ENCODE results near the gene LINC01488. TPM values are rescaled to one million over a fixed set of nuclear protein-coding genes. Genes with fewer than 3 reads are reported as not detected.
A peak's percentile ranks its signal among the peaks of the same experiment; 100 is the strongest.

LINC01488 gene
- total RNA-seq, 1 donor from 2014 or later: not detected

DNA sequence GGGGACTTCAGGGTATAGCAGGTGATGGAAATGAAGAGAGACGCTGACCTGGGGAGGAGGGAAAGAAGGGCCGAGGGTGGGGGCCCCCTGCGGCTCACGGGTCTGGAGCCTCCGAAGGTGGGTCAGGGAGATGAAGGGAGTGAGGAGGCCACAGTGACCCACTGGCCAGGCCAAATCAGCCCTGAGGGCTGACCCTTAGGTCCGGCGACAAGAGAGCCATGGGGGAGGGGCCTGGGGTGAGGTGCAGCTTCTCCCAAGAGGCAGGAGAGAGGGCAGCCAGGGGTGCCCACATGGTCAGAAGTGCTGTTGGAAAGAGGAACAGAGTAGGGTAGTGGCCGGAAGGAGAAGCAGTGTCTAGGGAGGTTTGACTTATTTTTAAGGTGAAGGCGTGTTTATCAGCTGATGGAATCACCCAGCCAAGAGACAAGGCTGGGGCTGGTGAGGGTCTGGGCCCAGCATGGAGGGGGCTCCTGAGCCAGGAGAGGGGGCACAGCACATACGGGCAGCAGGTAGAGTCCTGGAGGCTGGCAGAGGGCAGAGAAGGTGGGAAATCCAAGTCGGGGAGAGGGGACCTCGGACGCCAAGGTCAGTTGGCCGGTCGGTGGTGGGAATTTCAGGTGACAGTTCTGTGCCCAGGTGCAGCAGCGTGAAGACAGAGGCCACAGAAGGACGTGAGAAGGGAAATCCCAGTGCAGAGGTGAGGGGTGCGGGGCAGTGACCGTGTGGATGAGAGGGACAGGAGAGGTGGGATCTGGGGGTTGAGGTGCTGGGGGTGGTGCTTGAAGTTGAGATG is 49.0 kb downstream of the LINC01488 start:
- Histone ChIP-seq H3K36me3 (no peaks in the 10 kb centered on the region), H3K4me1 (no peaks in the 10 kb centered on the region), H3K4me3 (no peak overlapping the region), H3K9me3 (no peaks in the 10 kb centered on the region), H3K27me3 (no peaks in the 10 kb centered on the region), H3K27ac (no peak overlapping the region)
- DNase-seq (ENCODE audit: low spot score in 2 of 2): peak in 1 of 2 donors; percentile 62
- TF ChIP-seq, protein P1, sequence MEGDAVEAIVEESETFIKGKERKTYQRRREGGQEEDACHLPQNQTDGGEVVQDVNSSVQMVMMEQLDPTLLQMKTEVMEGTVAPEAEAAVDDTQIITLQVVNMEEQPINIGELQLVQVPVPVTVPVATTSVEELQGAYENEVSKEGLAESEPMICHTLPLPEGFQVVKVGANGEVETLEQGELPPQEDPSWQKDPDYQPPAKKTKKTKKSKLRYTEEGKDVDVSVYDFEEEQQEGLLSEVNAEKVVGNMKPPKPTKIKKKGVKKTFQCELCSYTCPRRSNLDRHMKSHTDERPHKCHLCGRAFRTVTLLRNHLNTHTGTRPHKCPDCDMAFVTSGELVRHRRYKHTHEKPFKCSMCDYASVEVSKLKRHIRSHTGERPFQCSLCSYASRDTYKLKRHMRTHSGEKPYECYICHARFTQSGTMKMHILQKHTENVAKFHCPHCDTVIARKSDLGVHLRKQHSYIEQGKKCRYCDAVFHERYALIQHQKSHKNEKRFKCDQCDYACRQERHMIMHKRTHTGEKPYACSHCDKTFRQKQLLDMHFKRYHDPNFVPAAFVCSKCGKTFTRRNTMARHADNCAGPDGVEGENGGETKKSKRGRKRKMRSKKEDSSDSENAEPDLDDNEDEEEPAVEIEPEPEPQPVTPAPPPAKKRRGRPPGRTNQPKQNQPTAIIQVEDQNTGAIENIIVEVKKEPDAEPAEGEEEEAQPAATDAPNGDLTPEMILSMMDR (IDR thresholded peaks at IDR 0.05): no peak
- intact Hi-C loops (cut with DNase I): no loop called here

DNA sequence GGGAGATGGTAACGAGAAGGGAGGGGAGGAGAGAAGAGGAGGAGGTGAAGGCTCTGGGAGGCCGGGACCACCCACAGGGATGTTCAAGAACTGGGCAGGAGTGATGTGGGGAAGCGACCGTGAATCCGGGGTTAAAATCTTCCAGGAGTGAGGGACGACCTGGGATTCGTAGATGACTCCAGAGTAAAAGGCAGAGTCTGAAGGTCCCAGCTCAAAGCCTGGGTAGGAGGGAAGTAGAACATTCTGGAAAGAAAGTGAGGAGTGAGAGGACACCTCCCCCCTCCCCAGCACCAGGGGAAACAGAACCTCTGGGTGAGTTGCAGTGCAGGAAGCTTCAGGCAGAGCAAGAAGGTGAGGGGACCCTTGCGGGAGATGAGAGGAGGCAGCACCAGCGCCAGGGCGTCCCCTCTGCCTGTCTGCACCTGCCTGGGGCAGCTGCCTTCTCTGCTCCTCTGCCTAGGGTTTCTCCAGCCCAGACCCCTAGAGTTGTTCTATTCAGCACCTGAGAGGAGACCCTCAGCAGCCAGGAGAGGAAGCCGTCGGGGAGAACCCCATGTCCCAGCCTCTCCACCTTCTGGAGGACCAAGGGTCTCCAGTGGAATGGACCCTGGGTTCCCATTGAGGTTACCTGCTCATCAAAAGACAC is 49.7 kb downstream of the LINC01488 start:
- Histone ChIP-seq H3K27ac (no peak overlapping the region), H3K36me3 (no peaks in the 10 kb centered on the region), H3K27me3 (no peaks in the 10 kb centered on the region), H3K4me3 (no peak overlapping the region), H3K9me3 (no peaks in the 10 kb centered on the region), H3K4me1 (no peaks in the 10 kb centered on the region)
- no peak for DNase-seq (ENCODE audit: low spot score in 2 of 2)
- TF ChIP-seq, protein P1 (IDR thresholded peaks at IDR 0.05): no peak
- intact Hi-C loops (cut with DNase I): no loop called here

DNA sequence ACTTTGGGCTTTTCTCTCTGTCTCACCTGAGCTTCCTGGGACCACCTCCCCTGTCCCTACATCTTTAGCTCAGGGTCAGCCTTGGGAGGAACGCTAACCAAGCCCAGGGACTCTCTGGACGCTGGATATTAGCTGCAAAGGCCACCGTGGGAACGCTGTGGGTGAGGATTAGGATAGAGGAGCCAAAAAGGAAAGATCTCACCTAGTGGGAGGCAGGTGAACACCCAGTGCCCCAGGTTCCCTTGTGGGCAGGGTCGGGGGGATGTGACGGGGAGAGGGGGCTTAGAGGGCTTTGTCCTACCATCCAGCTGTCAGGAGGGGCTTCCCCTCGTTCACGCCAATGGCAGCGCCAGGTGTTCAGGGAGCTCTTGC is 50.2 kb downstream of the LINC01488 start:
- intact Hi-C loops (cut with DNase I): no loop called here
- TF ChIP-seq, protein P1 (IDR thresholded peaks at IDR 0.05): no peak

DNA sequence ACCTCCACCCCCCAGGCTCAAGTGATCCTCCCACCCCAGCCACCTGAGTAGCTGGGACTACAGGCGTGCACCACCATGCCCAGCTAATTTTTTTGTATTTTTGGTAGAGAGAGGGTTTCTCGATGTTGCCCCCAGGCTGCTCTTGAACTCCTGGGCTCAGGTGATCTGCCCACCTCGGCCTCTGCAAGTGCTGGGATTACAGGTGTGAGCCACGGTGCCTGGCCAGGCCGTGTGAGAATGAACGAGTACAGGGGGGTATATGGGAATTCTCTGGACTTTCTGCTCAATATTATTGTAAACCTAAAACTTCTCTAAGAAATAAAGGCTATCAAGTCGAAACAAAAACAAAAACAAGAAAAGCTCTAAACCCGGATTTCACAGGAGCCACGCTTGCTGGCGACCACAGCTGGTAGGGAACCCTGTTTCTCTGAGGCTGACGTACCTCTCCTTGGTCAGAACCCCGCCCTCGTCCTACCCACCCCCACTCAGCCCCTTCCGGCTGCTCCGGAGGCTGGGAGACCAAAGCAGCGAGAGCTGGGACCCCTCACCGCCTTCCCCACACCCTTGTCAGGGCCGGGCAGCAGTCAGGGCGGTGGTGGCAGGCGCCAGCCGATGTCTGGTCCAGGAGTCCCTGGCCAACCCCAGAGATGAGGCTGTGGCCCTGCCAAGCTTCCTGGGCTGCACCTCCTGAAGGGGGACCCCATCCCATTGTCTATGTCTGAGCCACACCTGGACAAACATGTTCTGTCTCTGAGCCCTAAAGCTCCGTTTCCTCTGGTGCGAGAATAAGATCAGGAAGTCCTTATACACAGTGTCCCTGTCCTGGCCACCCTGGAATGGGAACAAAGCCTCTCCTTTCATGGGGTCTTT is 52.1 kb downstream of the LINC01488 start:
- H3K4me3 ChIP-seq: no peak overlapping the region
- intact Hi-C loops (cut with DNase I): no loop called here
- H3K9me3 ChIP-seq: no peaks in the 10 kb centered on the region
- H3K4me1 ChIP-seq: peaks cover 0 to 2% of the 10 kb centered on the region in 2 donors
- TF ChIP-seq, protein P1 (IDR thresholded peaks at IDR 0.05): no peak
- DNase-seq (ENCODE audit: low spot score in 2 of 2): peak in 1 of 2 donors; percentile 55
- no peaks in the 10 kb centered on the region for H3K36me3 ChIP-seq
- no peak overlapping the region for H3K27ac ChIP-seq
- H3K27me3 ChIP-seq: no peaks in the 10 kb centered on the region

More for the DNA sequence above, 50.2 kb downstream of the LINC01488 start:
- DNase-seq (ENCODE audit: low spot score in 2 of 2): no peak
- Histone ChIP-seq H3K27me3 (no peaks in the 10 kb centered on the region), H3K27ac (no peak overlapping the region), H3K36me3 (no peaks in the 10 kb centered on the region), H3K4me3 (no peak overlapping the region), H3K4me1 (no peaks in the 10 kb centered on the region), H3K9me3 (no peaks in the 10 kb centered on the region)

DNA sequence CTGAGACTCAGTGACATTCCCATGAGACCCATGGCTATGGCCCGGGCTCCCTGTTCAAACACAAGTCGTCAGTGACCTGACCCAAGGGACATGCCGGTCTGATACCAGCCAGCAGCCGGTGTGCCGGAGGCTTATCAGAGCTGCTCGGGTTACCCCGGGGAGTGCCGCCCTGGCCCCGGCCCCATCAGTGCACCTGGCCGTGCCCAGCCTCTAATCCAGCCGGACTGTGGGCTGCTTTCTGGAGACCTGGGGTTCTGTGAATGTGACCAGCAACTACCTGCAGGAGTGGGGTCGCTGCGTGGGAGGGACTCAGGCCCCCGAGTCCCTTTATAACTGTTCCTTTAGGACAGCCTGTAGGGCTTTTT is 52.7 kb downstream of the LINC01488 start:
- intact Hi-C loops (cut with DNase I): no loop called here
- no peaks in the 10 kb centered on the region for H3K9me3 ChIP-seq
- TF ChIP-seq, protein P1 (IDR thresholded peaks at IDR 0.05): no peak
- no peak overlapping the region for H3K27ac ChIP-seq
- no peak overlapping the region for H3K4me3 ChIP-seq
- H3K27me3 ChIP-seq: no peaks in the 10 kb centered on the region
- H3K36me3 ChIP-seq: no peaks in the 10 kb centered on the region
- peaks cover 0 to 8% of the 10 kb centered on the region in 2 donors for H3K4me1 ChIP-seq
- DNase-seq (ENCODE audit: low spot score in 2 of 2): no peak

Data from ascending aorta (tissue), 2 donors.